Stomach smooth muscle (tissue), 2 donors: ENCODE results near the gene ESRRG.
"Not testable (repeated sequence)": the region's sequence is repeated elsewhere in the genome, so short reads cannot be mapped to it uniquely, and the experiment has no call there.

ENCODE experiments used
- H3K27ac ChIP-seq: one replicate; pipeline ENCODE4 v1.7.0; 2013; ENCODE audit warnings: mild to moderate bottlenecking, low read length, inconsistent platforms
- H3K27me3 ChIP-seq, 2 donors: one replicate each; pipeline ENCODE4 v1.7.0; 2013; ENCODE audit warnings: low read length in 2 of 2; ENCODE audit not compliant: insufficient read depth in 2 of 2, control insufficient read depth in 1 of 2
- H3K36me3 ChIP-seq, 2 donors: one replicate each; pipeline ENCODE4 v1.7.0; 2013; ENCODE audit warnings: low read length in 2 of 2; ENCODE audit not compliant: control insufficient read depth in 2 of 2, insufficient read depth in 2 of 2
- H3K4me1 ChIP-seq: one replicate; pipeline ENCODE4 v1.7.0; 2013; ENCODE audit warnings: low read length; ENCODE audit not compliant: control insufficient read depth, insufficient read depth
- H3K4me3 ChIP-seq, 2 donors: one replicate each; pipeline ENCODE4 v1.7.0; 2013; ENCODE audit warnings: low read length in 2 of 2
- H3K9ac ChIP-seq, 2 donors: one replicate each; pipeline ENCODE4 v1.7.0; 2013; ENCODE audit warnings: low read length in 2 of 2, mild to moderate bottlenecking in 1 of 2
- H3K9me3 ChIP-seq, 2 donors: one replicate each; pipeline ENCODE4 v1.7.0; 2013; ENCODE audit warnings: low read length in 2 of 2; ENCODE audit not compliant: control insufficient read depth in 2 of 2
- donor health status: healthy.
- donor health status: Pancreatic carcinoma.

Gene ESRRG

GRCh38 chr1:216542263-216542662 is 181.0 kb downstream of the ESRRG start:
- H3K4me3 ChIP-seq: no peak overlapping the region
- H3K9me3 ChIP-seq: no peaks in the 10 kb centered on the region
- H3K36me3 ChIP-seq: no peaks in the 10 kb centered on the region
- no peak overlapping the region for H3K9ac ChIP-seq
- H3K27ac ChIP-seq: no peak overlapping the region
- no peaks in the 10 kb centered on the region for H3K4me1 ChIP-seq
- no peaks in the 10 kb centered on the region for H3K27me3 ChIP-seq

DNA sequence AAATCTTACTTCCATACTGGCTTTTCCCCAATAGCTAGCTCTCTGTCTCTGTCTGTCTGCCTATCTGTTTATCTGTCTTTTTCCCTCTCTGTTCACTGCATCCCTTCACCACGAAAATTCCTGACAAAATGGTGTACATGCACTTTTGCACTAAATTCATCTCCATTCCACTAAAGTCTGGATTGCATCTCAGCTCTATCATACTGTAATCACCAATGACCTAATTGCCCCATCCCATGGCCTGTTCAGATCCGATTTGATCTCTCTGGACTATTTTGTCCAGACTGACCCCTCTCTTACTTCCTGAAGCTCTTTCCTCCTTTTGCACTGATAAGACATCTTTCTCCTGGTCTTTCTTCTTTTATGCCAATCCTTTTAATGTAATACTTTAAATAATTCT is 187.5 kb downstream of the ESRRG start:
- Histone ChIP-seq H3K27me3 (no peaks in the 10 kb centered on the region), H3K27ac (no peak overlapping the region), H3K4me3 (no peak overlapping the region), H3K9ac (no peak overlapping the region), H3K9me3 (no peaks in the 10 kb centered on the region), H3K36me3 (no peaks in the 10 kb centered on the region), H3K4me1 (no peaks in the 10 kb centered on the region)

- H3K27ac ChIP-seq: no peak overlapping the region
- no peaks in the 10 kb centered on the region for H3K36me3 ChIP-seq
- H3K4me1 ChIP-seq: no peaks in the 10 kb centered on the region
- no peaks in the 10 kb centered on the region for H3K9me3 ChIP-seq
- no peak overlapping the region for H3K9ac ChIP-seq
- H3K27me3 ChIP-seq: no peaks in the 10 kb centered on the region
- no peak overlapping the region for H3K4me3 ChIP-seq
These were observed 188.2 kb downstream of the ESRRG start for GRCh38 chr1:216535059-216535458.

DNA sequence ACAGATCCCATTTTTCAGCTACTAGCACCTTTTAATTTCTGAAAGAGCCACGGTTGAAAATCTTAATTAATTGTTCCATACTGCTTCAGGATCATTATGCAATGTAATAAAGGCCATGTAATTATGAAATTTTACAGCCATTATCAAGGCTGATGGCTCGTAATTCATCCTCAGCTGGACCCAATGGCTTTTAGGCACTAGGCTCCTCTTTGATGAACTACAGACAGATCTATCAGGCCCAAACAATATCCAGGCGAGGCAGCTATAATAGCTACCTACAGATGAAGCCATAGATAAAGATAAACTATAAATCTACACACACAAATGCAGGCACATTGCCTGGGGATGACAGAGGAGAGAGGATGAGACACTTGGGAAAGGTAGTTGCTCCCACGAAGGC is 189.5 kb downstream of the ESRRG start:
- H3K27me3 ChIP-seq: no peaks in the 10 kb centered on the region

DNA sequence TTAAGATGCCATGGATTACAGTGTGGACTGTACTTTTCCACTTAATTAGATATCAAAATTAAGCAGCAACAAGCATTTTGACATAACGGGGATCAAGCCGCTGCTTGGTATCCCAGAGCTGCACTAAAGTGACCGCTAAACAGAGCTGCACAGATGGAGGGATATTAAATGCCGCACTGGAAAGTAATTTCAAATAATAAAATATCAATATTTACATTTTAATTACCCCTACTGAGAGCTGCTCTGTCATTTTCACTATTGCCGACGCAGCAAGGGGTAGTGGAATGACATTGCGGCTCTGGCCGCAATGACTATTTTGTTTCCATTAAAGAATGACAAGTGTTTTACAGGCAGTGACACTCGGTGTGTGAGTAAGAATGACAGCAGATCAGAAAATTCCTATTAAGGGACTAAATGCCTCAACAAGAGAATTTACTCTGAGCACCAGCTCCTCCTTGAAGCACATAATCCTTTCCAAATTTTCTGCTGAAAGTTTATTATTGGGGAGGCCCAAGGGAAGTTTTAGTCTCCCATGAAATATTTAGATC is 190.9 kb downstream of the ESRRG start:
- Histone ChIP-seq H3K36me3 (no peaks in the 10 kb centered on the region), H3K4me1 (no peaks in the 10 kb centered on the region)

More for the DNA sequence above, 189.5 kb downstream of the ESRRG start:
- H3K9me3 ChIP-seq: no peaks in the 10 kb centered on the region
- H3K36me3 ChIP-seq: no peaks in the 10 kb centered on the region
- no peak overlapping the region for H3K9ac ChIP-seq
- no peak overlapping the region for H3K27ac ChIP-seq
- no peak overlapping the region for H3K4me3 ChIP-seq
- no peaks in the 10 kb centered on the region for H3K4me1 ChIP-seq

GRCh38 chr1:216531263-216532239 is 191.7 kb downstream of the ESRRG start:
- Histone ChIP-seq H3K27ac (no peak overlapping the region), H3K9me3 (no peaks in the 10 kb centered on the region), H3K4me3 (peak overlapping the region; percentile 71 to 74), H3K27me3 (no peaks in the 10 kb centered on the region), H3K36me3 (no peaks in the 10 kb centered on the region), H3K9ac (peak overlapping the region in 1 of 2 donors; percentile 34), H3K4me1 (no peaks in the 10 kb centered on the region)

More for the DNA sequence above, 190.9 kb downstream of the ESRRG start:
- no peak overlapping the region for H3K9ac ChIP-seq
- no peaks in the 10 kb centered on the region for H3K9me3 ChIP-seq
- H3K27me3 ChIP-seq: no peaks in the 10 kb centered on the region
- peak overlapping the region; percentile 71 to 74 for H3K4me3 ChIP-seq
- no peak overlapping the region for H3K27ac ChIP-seq

GRCh38 chr1:216529851-216530250 is 193.4 kb downstream of the ESRRG start:
- H3K4me3 ChIP-seq, H3K36me3 ChIP-seq, H3K9ac ChIP-seq, H3K27me3 ChIP-seq, H3K4me1 ChIP-seq, H3K27ac ChIP-seq, H3K9me3 ChIP-seq: not testable (repeated sequence)

DNA sequence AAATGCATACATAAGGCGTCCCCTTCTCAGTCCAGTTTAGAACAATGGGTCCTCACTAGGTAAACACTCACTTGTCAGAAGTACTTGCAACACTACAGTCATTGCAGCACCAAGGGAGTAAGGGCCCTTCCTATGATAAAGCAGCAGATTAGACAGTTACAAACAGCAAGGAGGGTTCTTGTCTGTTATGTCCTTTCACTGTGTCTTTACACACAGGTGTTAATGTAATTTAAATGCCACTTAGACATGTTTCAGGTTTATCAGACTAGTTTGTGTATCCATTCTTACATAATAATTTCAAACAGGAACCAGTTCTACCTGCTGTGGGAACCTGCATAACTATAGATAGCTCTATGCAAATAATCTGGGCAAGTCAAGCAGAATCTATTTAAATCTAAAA is 194.4 kb downstream of the ESRRG start:
- Histone ChIP-seq H3K27me3 (no peaks in the 10 kb centered on the region), H3K36me3 (no peaks in the 10 kb centered on the region)

GRCh38 chr1:216523449-216524190 is 199.6 kb downstream of the ESRRG start:
- no peak overlapping the region for H3K4me3 ChIP-seq
- H3K9me3 ChIP-seq: no peaks in the 10 kb centered on the region
- H3K27ac ChIP-seq: no peak overlapping the region
- no peaks in the 10 kb centered on the region for H3K27me3 ChIP-seq
- no peak overlapping the region for H3K9ac ChIP-seq
- H3K4me1 ChIP-seq: no peaks in the 10 kb centered on the region
- H3K36me3 ChIP-seq: no peaks in the 10 kb centered on the region

More for the DNA sequence above, 194.4 kb downstream of the ESRRG start:
- Histone ChIP-seq H3K9ac (no peak overlapping the region), H3K9me3 (no peaks in the 10 kb centered on the region), H3K27ac (no peak overlapping the region), H3K4me1 (no peaks in the 10 kb centered on the region), H3K4me3 (no peak overlapping the region)

DNA sequence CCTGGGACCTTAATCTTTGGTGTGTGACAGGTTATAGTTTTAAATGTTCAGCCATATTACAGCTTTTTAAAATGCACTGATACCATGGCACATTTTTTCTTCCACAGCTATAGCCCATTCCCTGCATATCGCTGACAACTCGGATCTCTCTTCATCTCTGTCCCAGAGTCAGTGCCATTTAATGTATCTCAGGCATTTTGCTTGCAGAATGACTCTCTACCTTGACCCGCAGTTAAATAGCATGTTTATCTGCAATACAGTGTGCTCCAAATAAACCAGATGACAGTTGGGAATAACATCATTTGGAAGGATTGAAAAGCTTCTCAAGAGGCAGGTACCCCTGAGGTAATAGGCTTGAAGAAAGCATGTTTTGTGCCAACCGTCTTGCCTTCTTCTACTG is 200.2 kb downstream of the ESRRG start:
- Histone ChIP-seq H3K36me3 (no peaks in the 10 kb centered on the region), H3K4me3 (no peak overlapping the region), H3K9ac (no peak overlapping the region), H3K27ac (no peak overlapping the region), H3K9me3 (no peaks in the 10 kb centered on the region), H3K27me3 (no peaks in the 10 kb centered on the region), H3K4me1 (no peaks in the 10 kb centered on the region)
